HepG2 (cell line): ENCODE measurements around the gene PIGZ. TPM values are rescaled to one million over a fixed set of nuclear protein-coding genes. Genes with fewer than 3 reads are reported as not detected.

Source experiments
- CENPT ChIP-seq: sonication (generic); formaldehyde crosslinking; IDR thresholded peaks from 2 replicates; pipeline ENCODE4 v1.8.0; 2022; ENCODE audit warnings: low read depth, mild to moderate bottlenecking, moderate library complexity, missing genetic modification reagents
- ELF3 ChIP-seq: IDR thresholded peaks from 2 replicates; pipeline ENCODE4 v1.6.1; 2016; ENCODE audit warnings: missing genetic modification reagents, missing compliant biosample characterization
- HDAC6 ChIP-seq: fragments of 200-600 bp; sonication (generic); IDR thresholded peaks from 2 replicates; pipeline ENCODE4 v1.7.0; 2017; ENCODE audit warnings: mild to moderate bottlenecking, antibody characterized with exemption, low read length, low read depth
- MEIS1 ChIP-seq: sonication (generic); formaldehyde crosslinking; IDR thresholded peaks from 2 replicates; pipeline ENCODE4 v1.9.0; 2021; ENCODE audit warnings: mild to moderate bottlenecking, missing genetic modification reagents, moderate library complexity, borderline replicate concordance
- POLR2AphosphoS5 ChIP-seq: IDR thresholded peaks from 2 replicates; pipeline ENCODE4 v1.6.1; 2012; ENCODE audit warnings: low read depth, low read length
- PRMT3 ChIP-seq: sonication (generic); formaldehyde crosslinking; IDR thresholded peaks from 2 replicates; pipeline ENCODE4 v1.8.1; 2022; ENCODE audit warnings: low read depth, mild to moderate bottlenecking, moderate library complexity, missing genetic modification reagents, borderline replicate concordance
- REPIN1 ChIP-seq: sonication (generic); formaldehyde crosslinking; IDR thresholded peaks from 2 replicates; pipeline ENCODE4 v1.8.0; 2022; ENCODE audit warnings: missing genetic modification reagents, low read depth, mild to moderate bottlenecking, borderline replicate concordance
- TERF1 ChIP-seq: sonication (generic); formaldehyde crosslinking; IDR thresholded peaks from 2 replicates; pipeline ENCODE4 v1.8.0; 2022; ENCODE audit warnings: mild to moderate bottlenecking, missing genetic modification reagents, moderate library complexity
- TIGD3 ChIP-seq: sonication (generic); formaldehyde crosslinking; IDR thresholded peaks from 2 replicates; pipeline ENCODE4 v1.5.1; 2020; ENCODE audit warnings: mild to moderate bottlenecking, missing genetic modification reagents, borderline replicate concordance
- ZBTB21 ChIP-seq: sonication (generic); formaldehyde crosslinking; IDR thresholded peaks from 2 replicates; pipeline ENCODE4 v1.4.0; 2020; ENCODE audit warnings: missing genetic modification reagents
- ZBTB38 ChIP-seq: sonication (generic); formaldehyde crosslinking; IDR thresholded peaks from 2 replicates; pipeline ENCODE4 v1.5.1; 2020; ENCODE audit warnings: mild to moderate bottlenecking, missing genetic modification reagents
- ZFP82 ChIP-seq: sonication (generic); formaldehyde crosslinking; IDR thresholded peaks from 2 replicates; pipeline ENCODE4 v1.5.1; 2020; ENCODE audit warnings: mild to moderate bottlenecking, missing genetic modification reagents, borderline replicate concordance
- ZNF124 ChIP-seq: sonication (generic); formaldehyde crosslinking; IDR thresholded peaks from 2 replicates; pipeline ENCODE4 v1.4.0; 2020; ENCODE audit warnings: missing genetic modification reagents
- ZNF337 ChIP-seq: sonication (generic); formaldehyde crosslinking; IDR thresholded peaks from 2 replicates; pipeline ENCODE4 v1.5.1; 2020; ENCODE audit warnings: missing genetic modification reagents, low read depth, mild to moderate bottlenecking, borderline replicate concordance
- ZNF761 ChIP-seq: sonication (generic); formaldehyde crosslinking; conservative IDR thresholded peaks from 2 replicates; pipeline ENCODE4 v1.4.0; 2020; ENCODE audit warnings: mild to moderate bottlenecking, missing genetic modification reagents
- polyA plus RNA-seq, 8 experiments: library from polyadenylated mRNA; depleted of rRNA in 3 of 8; stranded (reverse) in 7 of 8; unstranded in 1 of 8; fragments of >200 nt; fragmentation: Illumina TruSeq in 4 of 8; extraction: Trizol in 4 of 8; gene quantifications; 2 replicates each; pipeline versions ENCODE4 v1.2.1 to v1.2.3, GENCODE V29; 2011 to 2016; ENCODE audit warnings: low read depth in 4 of 8, missing spikeins in 1 of 8, mixed read lengths in 1 of 8; ENCODE audit not compliant: insufficient read depth in 1 of 8
- total RNA-seq, 5 experiments: library from RNA; depleted of rRNA; stranded (reverse); fragments of >200 nt; fragmentation: Illumina TruSeq; extraction: Trizol; gene quantifications; 2 replicates each; pipeline ENCODE4 v1.2.3, GENCODE V29; 2016; ENCODE audit warnings: low read depth in 1 of 5
- TF ChIP-seq, protein P1 (sequence below): sonication (generic); formaldehyde crosslinking; IDR thresholded peaks from 2 replicates; pipeline ENCODE4 v1.5.1; 2020; ENCODE audit warnings: mild to moderate bottlenecking, missing genetic modification reagents, moderate library complexity
- TF ChIP-seq, protein P2 (sequence below): sonication (generic); formaldehyde crosslinking; IDR thresholded peaks from 2 replicates; pipeline ENCODE4 v1.5.0; 2020; ENCODE audit warnings: mild to moderate bottlenecking, low read depth, missing genetic modification reagents, borderline replicate concordance
- TF ChIP-seq, protein P3 (sequence below): sonication (generic); formaldehyde crosslinking; IDR thresholded peaks from 2 replicates; pipeline ENCODE4 v1.8.0; 2022; ENCODE audit warnings: low read depth, missing genetic modification reagents
- TF ChIP-seq, protein P4 (sequence below): sonication (generic); formaldehyde crosslinking; IDR thresholded peaks from 2 replicates; pipeline ENCODE4 v1.4.0; 2020; ENCODE audit warnings: missing genetic modification reagents

The PIGZ gene
- total and polyA plus RNA-seq, 2 of the 13 experiments (the other 11 are each of a cell fraction or from before 2014, with no cell fraction given) = 4.7 to 60.5 TPM

GRCh38 chr3:196965804-196966173, 2.8 kb downstream of the PIGZ start (continued):
- TF ChIP-seq, protein P1, sequence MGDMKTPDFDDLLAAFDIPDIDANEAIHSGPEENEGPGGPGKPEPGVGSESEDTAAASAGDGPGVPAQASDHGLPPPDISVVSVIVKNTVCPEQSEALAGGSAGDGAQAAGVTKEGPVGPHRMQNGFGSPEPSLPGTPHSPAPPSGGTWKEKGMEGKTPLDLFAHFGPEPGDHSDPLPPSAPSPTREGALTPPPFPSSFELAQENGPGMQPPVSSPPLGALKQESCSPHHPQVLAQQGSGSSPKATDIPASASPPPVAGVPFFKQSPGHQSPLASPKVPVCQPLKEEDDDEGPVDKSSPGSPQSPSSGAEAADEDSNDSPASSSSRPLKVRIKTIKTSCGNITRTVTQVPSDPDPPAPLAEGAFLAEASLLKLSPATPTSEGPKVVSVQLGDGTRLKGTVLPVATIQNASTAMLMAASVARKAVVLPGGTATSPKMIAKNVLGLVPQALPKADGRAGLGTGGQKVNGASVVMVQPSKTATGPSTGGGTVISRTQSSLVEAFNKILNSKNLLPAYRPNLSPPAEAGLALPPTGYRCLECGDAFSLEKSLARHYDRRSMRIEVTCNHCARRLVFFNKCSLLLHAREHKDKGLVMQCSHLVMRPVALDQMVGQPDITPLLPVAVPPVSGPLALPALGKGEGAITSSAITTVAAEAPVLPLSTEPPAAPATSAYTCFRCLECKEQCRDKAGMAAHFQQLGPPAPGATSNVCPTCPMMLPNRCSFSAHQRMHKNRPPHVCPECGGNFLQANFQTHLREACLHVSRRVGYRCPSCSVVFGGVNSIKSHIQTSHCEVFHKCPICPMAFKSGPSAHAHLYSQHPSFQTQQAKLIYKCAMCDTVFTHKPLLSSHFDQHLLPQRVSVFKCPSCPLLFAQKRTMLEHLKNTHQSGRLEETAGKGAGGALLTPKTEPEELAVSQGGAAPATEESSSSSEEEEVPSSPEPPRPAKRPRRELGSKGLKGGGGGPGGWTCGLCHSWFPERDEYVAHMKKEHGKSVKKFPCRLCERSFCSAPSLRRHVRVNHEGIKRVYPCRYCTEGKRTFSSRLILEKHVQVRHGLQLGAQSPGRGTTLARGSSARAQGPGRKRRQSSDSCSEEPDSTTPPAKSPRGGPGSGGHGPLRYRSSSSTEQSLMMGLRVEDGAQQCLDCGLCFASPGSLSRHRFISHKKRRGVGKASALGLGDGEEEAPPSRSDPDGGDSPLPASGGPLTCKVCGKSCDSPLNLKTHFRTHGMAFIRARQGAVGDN (CRISPR knock-in tag) = peak; percentile 58; the same call in 1 of the 2 replicates
- TF ChIP-seq TERF1 (CRISPR knock-in tag) (no peak), MEIS1 (CRISPR knock-in tag) (no peak), PRMT3 (CRISPR knock-in tag) (peak; percentile 52; the same call in 1 of the 2 replicates), TIGD3 (CRISPR knock-in tag) (peak; percentile 65; the same call in 1 of the 2 replicates), REPIN1 (CRISPR knock-in tag) (no peak), ZNF761 (CRISPR knock-in tag) (no peak), HDAC6 (no peak), ZNF337 (CRISPR knock-in tag) (no peak), ZBTB21 (CRISPR knock-in tag) (no peak), ZNF124 (no peak), ZBTB38 (peak; percentile 96), ZFP82 (0 out of 2 replicates have a peak, but pooled peaks have one; percentile 41), CENPT (CRISPR knock-in tag) (no peak), ELF3 (CRISPR knock-in tag) (0 out of 2 replicates have a peak, but pooled peaks have one; percentile 12), POLR2AphosphoS5 (peak; percentile 6; the same call in 1 of the 2 replicates)
- TF ChIP-seq, protein P2, sequence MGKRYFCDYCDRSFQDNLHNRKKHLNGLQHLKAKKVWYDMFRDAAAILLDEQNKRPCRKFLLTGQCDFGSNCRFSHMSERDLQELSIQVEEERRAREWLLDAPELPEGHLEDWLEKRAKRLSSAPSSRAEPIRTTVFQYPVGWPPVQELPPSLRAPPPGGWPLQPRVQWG (CRISPR knock-in tag) = no peak
- TF ChIP-seq, protein P3, sequence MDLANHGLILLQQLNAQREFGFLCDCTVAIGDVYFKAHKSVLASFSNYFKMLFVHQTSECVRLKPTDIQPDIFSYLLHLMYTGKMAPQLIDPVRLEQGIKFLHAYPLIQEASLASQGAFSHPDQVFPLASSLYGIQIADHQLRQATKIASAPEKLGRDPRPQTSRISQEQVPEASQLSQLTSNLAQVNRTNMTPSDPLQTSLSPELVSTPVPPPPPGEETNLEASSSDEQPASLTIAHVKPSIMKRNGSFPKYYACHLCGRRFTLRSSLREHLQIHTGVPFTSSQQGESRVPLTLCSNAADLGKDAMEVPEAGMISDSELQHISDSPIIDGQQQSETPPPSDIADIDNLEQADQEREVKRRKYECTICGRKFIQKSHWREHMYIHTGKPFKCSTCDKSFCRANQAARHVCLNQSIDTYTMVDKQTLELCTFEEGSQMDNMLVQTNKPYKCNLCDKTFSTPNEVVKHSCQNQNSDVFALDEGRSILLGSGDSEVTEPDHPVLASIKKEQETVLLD (CRISPR knock-in tag) = no peak
- TF ChIP-seq, protein P4, sequence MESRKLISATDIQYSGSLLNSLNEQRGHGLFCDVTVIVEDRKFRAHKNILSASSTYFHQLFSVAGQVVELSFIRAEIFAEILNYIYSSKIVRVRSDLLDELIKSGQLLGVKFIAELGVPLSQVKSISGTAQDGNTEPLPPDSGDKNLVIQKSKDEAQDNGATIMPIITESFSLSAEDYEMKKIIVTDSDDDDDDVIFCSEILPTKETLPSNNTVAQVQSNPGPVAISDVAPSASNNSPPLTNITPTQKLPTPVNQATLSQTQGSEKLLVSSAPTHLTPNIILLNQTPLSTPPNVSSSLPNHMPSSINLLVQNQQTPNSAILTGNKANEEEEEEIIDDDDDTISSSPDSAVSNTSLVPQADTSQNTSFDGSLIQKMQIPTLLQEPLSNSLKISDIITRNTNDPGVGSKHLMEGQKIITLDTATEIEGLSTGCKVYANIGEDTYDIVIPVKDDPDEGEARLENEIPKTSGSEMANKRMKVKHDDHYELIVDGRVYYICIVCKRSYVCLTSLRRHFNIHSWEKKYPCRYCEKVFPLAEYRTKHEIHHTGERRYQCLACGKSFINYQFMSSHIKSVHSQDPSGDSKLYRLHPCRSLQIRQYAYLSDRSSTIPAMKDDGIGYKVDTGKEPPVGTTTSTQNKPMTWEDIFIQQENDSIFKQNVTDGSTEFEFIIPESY (CRISPR knock-in tag) = peak; percentile 50; the same call in 1 of the 2 replicates
